Activated CD4-positive, alpha-beta memory T cell treated with anti-CD3 and anti-CD28 coated beads for 36 hours (primary cell): Measurements from ENCODE around the gene ANXA5. TPM values are rescaled to one million over a fixed set of nuclear protein-coding genes. Genes with fewer than 3 reads are reported as not detected.

Experiments
- CTCF ChIA-PET: fragments of 350-600 bp; sonication (Branson Sonifier 250); formaldehyde crosslinking; loops from one replicate; lab custom pipeline; 2021; ENCODE audit warnings: antibody characterized with exemption, inconsistent platforms; lab: Charles Lee
- POLR2A ChIA-PET: fragments of 350-600 bp; sonication (Branson Sonifier 250); formaldehyde crosslinking; loops from one replicate; lab custom pipeline; 2021; ENCODE audit warnings: antibody characterized with exemption; lab: Charles Lee
- DNase-seq: peaks from one replicate; pipeline ENCODE4 v3.0.0-alpha.2; 2020
- H3K27ac Mint-ChIP-seq: one replicate; pipeline ENCODE4 v1.8.0; 2021; ENCODE audit warnings: mixed read lengths
- H3K27me3 Mint-ChIP-seq: one replicate; pipeline ENCODE4 v1.8.0; 2021; ENCODE audit warnings: mixed read lengths
- H3K36me3 Mint-ChIP-seq: one replicate; pipeline ENCODE4 v1.8.0; 2021; ENCODE audit warnings: mixed read lengths
- H3K4me1 Mint-ChIP-seq: one replicate; pipeline ENCODE4 v1.8.0; 2021; ENCODE audit warnings: low read depth, mixed read lengths
- H3K4me3 Mint-ChIP-seq: one replicate; pipeline ENCODE4 v1.8.0; 2021; ENCODE audit warnings: mild to moderate bottlenecking, mixed read lengths
- H3K9me3 Mint-ChIP-seq: one replicate; pipeline ENCODE4 v1.8.0; 2021; ENCODE audit warnings: mixed read lengths
- intact Hi-C: fragments of 100-400 bp; cut with micrococcal nuclease; formaldehyde crosslinking; loops from one replicate; pipeline ENCODE4 v1.15.1; 2023
- total RNA-seq, 2 experiments: library from RNA; stranded (reverse); gene quantifications; one replicate each; pipeline ENCODE4 v1.2.3, GENCODE V29; 2021

Gene ANXA5
- total RNA-seq: 100 to 1,000 TPM; 132 to 140 TPM

- CTCF ChIA-PET: interaction anchor here (0.9 to 2.2 kb wide), 8 partner anchors 9 to 125 kb away, joined by 3 to 13 read pairs (median 3); partner anchors contain the start of gene EXOSC9
- peak; percentile 86 for DNase-seq
- POLR2A ChIA-PET: interaction anchor here (1.0 to 2.0 kb wide), 7 partner anchors 10 to 105 kb away, joined by 3 to 18 read pairs (median 4); no protein-coding TSS in a partner anchor
- peak within 1 kb of the TSS; percentile 99 for H3K27ac Mint-ChIP-seq
- intact Hi-C loops: loop anchor here (1.0 to 2.0 kb wide), 5 partner anchors 9 to 174 kb away; partner anchors contain the start of genes BBS7, CCNA2 and EXOSC9
- peaks cover 17% of the 10 kb centered on the region for H3K36me3 Mint-ChIP-seq
- H3K4me3 Mint-ChIP-seq: peak within 1 kb of the TSS; percentile 99
- peaks cover 37% of the 10 kb centered on the region for H3K4me1 Mint-ChIP-seq
- H3K27me3 Mint-ChIP-seq: peaks cover 10% of the 10 kb centered on the region
- no peaks in the 10 kb centered on the region for H3K9me3 Mint-ChIP-seq
Observed at GRCh38 chr4:121696581-121697461, at the start of gene ANXA5. ANXA5 (minus strand) TSS chr4:121696980; CDS start chr4:121696589, 391 bp downstream.

- no peak for DNase-seq
- POLR2A ChIA-PET: no interaction called here
- peaks cover 3% of the 10 kb centered on the region for H3K27me3 Mint-ChIP-seq
- H3K4me3 Mint-ChIP-seq: no peak overlapping the region
- no peaks in the 10 kb centered on the region for H3K4me1 Mint-ChIP-seq
- CTCF ChIA-PET: interaction anchor here (0.8 to 0.9 kb wide), 2 partner anchors 8 to 257 kb away, joined by 3 read pairs; no protein-coding TSS in a partner anchor
- intact Hi-C loops: no loop called here
- H3K36me3 Mint-ChIP-seq: no peaks in the 10 kb centered on the region
- peaks cover 2% of the 10 kb centered on the region for H3K9me3 Mint-ChIP-seq
- H3K27ac Mint-ChIP-seq: no peak overlapping the region
Observed at GRCh38 chr4:121742794-121743193, 46.0 kb upstream of the ANXA5 start.

- CTCF ChIA-PET: no interaction called here
- no peak overlapping the region for H3K27ac Mint-ChIP-seq
- H3K9me3 Mint-ChIP-seq: peaks cover 2% of the 10 kb centered on the region
- H3K27me3 Mint-ChIP-seq: peaks cover 3% of the 10 kb centered on the region
- no peak overlapping the region for H3K4me3 Mint-ChIP-seq
- no peak for DNase-seq
- POLR2A ChIA-PET: no interaction called here
- H3K4me1 Mint-ChIP-seq: no peaks in the 10 kb centered on the region
- intact Hi-C loops: no loop called here
- no peaks in the 10 kb centered on the region for H3K36me3 Mint-ChIP-seq
Observed at GRCh38 chr4:121741751-121742150, 45.0 kb upstream of the ANXA5 start.

GRCh38 chr4:121740796-121741409 lies 44.1 kb upstream of the ANXA5 start:
- POLR2A ChIA-PET: no interaction called here
- DNase-seq: no peak
- H3K27me3 Mint-ChIP-seq: peaks cover 5% of the 10 kb centered on the region
- H3K4me1 Mint-ChIP-seq: no peaks in the 10 kb centered on the region
- H3K4me3 Mint-ChIP-seq: no peak overlapping the region
- H3K36me3 Mint-ChIP-seq: no peaks in the 10 kb centered on the region
- H3K27ac Mint-ChIP-seq: no peak overlapping the region
- intact Hi-C loops: no loop called here
- CTCF ChIA-PET: no interaction called here
- peaks cover 2% of the 10 kb centered on the region for H3K9me3 Mint-ChIP-seq

GRCh38 chr4:121739575-121739974 lies 42.8 kb upstream of the ANXA5 start:
- H3K4me1 Mint-ChIP-seq: no peaks in the 10 kb centered on the region
- POLR2A ChIA-PET: no interaction called here
- no peaks in the 10 kb centered on the region for H3K36me3 Mint-ChIP-seq
- peaks cover 1% of the 10 kb centered on the region for H3K27me3 Mint-ChIP-seq
- H3K27ac Mint-ChIP-seq: no peak overlapping the region
- no peaks in the 10 kb centered on the region for H3K9me3 Mint-ChIP-seq
- no peak for DNase-seq
- intact Hi-C loops: loop anchor here (5.0 kb wide), 1 partner anchor 1582 kb away; no protein-coding TSS in a partner anchor
- no peak overlapping the region for H3K4me3 Mint-ChIP-seq
- CTCF ChIA-PET: no interaction called here

GRCh38 chr4:121738780-121739535 lies 42.2 kb upstream of the ANXA5 start:
- Mint-ChIP-seq H3K27me3 (peaks cover 1% of the 10 kb centered on the region), H3K27ac (no peak overlapping the region), H3K4me3 (no peak overlapping the region), H3K9me3 (no peaks in the 10 kb centered on the region), H3K4me1 (no peaks in the 10 kb centered on the region), H3K36me3 (no peaks in the 10 kb centered on the region)
- CTCF ChIA-PET: no interaction called here
- DNase-seq: no peak
- intact Hi-C loops: loop anchor here (5.0 kb wide), 1 partner anchor 1582 kb away; no protein-coding TSS in a partner anchor
- POLR2A ChIA-PET: no interaction called here

- Mint-ChIP-seq H3K27me3 (peaks cover 1% of the 10 kb centered on the region), H3K9me3 (no peaks in the 10 kb centered on the region), H3K4me3 (no peak overlapping the region), H3K36me3 (no peaks in the 10 kb centered on the region), H3K27ac (no peak overlapping the region), H3K4me1 (no peaks in the 10 kb centered on the region)
- POLR2A ChIA-PET: no interaction called here
- CTCF ChIA-PET: interaction anchor here (1.5 to 1.7 kb wide), 2 partner anchors 254 to 364 kb away, joined by 5 to 14 read pairs; no protein-coding TSS in a partner anchor
- DNase-seq: no peak
- intact Hi-C loops: loop anchor here (5.0 kb wide), 1 partner anchor 1581 kb away; no protein-coding TSS in a partner anchor
Observed at GRCh38 chr4:121737846-121738554, 41.2 kb upstream of the ANXA5 start.

DNA sequence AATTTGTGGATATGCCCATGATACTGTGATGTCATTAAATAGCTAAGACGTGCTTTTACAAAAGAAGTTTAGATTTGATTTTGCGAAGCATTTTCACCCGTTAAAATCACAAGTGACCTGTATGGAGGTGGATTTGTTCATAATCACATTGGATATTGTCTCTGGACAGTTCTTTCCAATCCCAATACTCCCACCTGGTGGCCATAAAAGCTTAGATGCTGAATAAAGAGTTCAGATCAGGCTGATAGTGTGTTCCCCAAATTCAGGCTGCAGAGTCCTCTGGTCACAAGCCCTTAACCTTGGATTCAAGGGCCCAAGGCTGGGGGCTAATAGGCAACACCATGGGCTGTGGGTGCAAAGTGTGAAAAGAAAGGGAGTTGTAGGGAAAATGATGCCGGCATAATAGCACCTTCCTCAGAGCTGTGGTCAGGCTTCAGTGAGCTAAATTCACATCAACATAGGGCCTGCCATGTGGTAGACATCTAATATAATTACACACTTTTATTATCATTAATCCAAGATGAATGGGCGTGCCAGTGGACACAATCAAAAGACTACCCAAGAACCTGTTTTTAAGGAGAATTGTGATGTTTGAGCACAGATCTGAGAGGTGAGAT lies 40.1 kb upstream of the ANXA5 start:
- no peaks in the 10 kb centered on the region for H3K36me3 Mint-ChIP-seq
- CTCF ChIA-PET: interaction anchor here (0.6 to 1.7 kb wide), 5 partner anchors 41 to 366 kb away, joined by 3 to 14 read pairs (median 5); no protein-coding TSS in a partner anchor
- intact Hi-C loops: loop anchor here (1.0 to 5.0 kb wide), 3 partner anchors 275 to 1580 kb away; no protein-coding TSS in a partner anchor
- no peak overlapping the region for H3K4me3 Mint-ChIP-seq
- POLR2A ChIA-PET: no interaction called here
- no peaks in the 10 kb centered on the region for H3K9me3 Mint-ChIP-seq
- no peaks in the 10 kb centered on the region for H3K4me1 Mint-ChIP-seq
- H3K27ac Mint-ChIP-seq: no peak overlapping the region
- no peak for DNase-seq
- peaks cover 1% of the 10 kb centered on the region for H3K27me3 Mint-ChIP-seq

DNA sequence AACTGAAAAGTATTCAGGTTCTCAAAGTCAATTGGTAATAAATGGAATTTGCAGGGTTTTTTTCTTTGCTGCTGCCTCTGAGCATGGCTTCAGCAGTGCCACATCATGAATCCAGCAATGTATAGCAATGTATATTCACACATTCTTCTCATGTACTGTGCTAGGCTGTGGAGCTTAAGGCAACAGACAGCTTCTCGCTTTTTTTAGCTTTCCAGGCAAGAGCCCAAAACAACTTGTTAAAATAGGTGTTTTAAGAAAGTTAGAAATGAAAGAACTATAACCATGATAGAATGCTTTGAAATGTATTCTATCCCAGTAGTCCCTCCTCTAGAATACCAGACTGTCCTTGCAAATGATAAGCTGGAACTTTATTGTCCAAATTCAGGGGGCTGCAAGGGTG lies 37.8 kb upstream of the ANXA5 start:
- peaks cover 3% of the 10 kb centered on the region for H3K27me3 Mint-ChIP-seq
- CTCF ChIA-PET: interaction anchor here (0.6 to 1.6 kb wide), 4 partner anchors 9 to 251 kb away, joined by 3 to 6 read pairs (median 4); no protein-coding TSS in a partner anchor
- DNase-seq: no peak
- no peak overlapping the region for H3K4me3 Mint-ChIP-seq
- no peaks in the 10 kb centered on the region for H3K36me3 Mint-ChIP-seq
- POLR2A ChIA-PET: no interaction called here
- no peaks in the 10 kb centered on the region for H3K4me1 Mint-ChIP-seq
- H3K27ac Mint-ChIP-seq: no peak overlapping the region
- H3K9me3 Mint-ChIP-seq: no peaks in the 10 kb centered on the region
- intact Hi-C loops: no loop called here

- intact Hi-C loops: no loop called here
- Mint-ChIP-seq H3K27ac (no peak overlapping the region), H3K4me3 (no peak overlapping the region), H3K27me3 (peaks cover 3% of the 10 kb centered on the region), H3K9me3 (no peaks in the 10 kb centered on the region), H3K36me3 (no peaks in the 10 kb centered on the region), H3K4me1 (no peaks in the 10 kb centered on the region)
- no peak for DNase-seq
- POLR2A ChIA-PET: no interaction called here
- CTCF ChIA-PET: interaction anchor here (0.6 to 2.0 kb wide), 2 partner anchors 9 to 271 kb away, joined by 3 to 5 read pairs; no protein-coding TSS in a partner anchor
Observed at GRCh38 chr4:121733942-121734341, 37.2 kb upstream of the ANXA5 start.
